Glutamatergic neuron (in vitro differentiated cells): ENCODE measurements around the gene TOMM40L. TPM values are rescaled to one million over a fixed set of nuclear protein-coding genes. Genes with fewer than 3 reads are reported as not detected.

Experiments
- DNase-seq: peaks from one replicate; pipeline ENCODE4 v3.0.0; 2022
- H3K27ac Mint-ChIP-seq: one replicate; pipeline ENCODE4 v1.8.0; 2020; ENCODE audit warnings: mild to moderate bottlenecking, mixed read lengths, inconsistent platforms; ENCODE audit not compliant: unreplicated experiment
- H3K27me3 Mint-ChIP-seq: one replicate; pipeline ENCODE4 v1.8.0; 2020; ENCODE audit warnings: mild to moderate bottlenecking, moderate library complexity, mixed read lengths, inconsistent platforms; ENCODE audit not compliant: unreplicated experiment
- H3K36me3 Mint-ChIP-seq: one replicate; pipeline ENCODE4 v1.8.0; 2020; ENCODE audit warnings: mild to moderate bottlenecking, mixed read lengths, inconsistent platforms; ENCODE audit not compliant: unreplicated experiment
- H3K4me1 Mint-ChIP-seq: one replicate; pipeline ENCODE4 v1.8.0; 2020; ENCODE audit warnings: mild to moderate bottlenecking, low read depth, mixed read lengths, inconsistent platforms; ENCODE audit not compliant: unreplicated experiment
- H3K4me3 Mint-ChIP-seq: one replicate; pipeline ENCODE4 v1.8.0; 2020; ENCODE audit warnings: mild to moderate bottlenecking, mixed read lengths, inconsistent platforms; ENCODE audit not compliant: unreplicated experiment
- H3K9me3 Mint-ChIP-seq: one replicate; pipeline ENCODE4 v1.8.0; 2020; ENCODE audit warnings: mild to moderate bottlenecking, moderate library complexity, mixed read lengths, inconsistent platforms; ENCODE audit not compliant: unreplicated experiment
- total RNA-seq: library from RNA; stranded (reverse); fragmentation: NEBNext Ultra II Directional; extraction: Animal tissue kit (Norgen Biotek cat#: 25700); gene quantifications from one replicate; pipeline ENCODE4 v1.2.1, GENCODE V29; 2021; ENCODE audit not compliant: unreplicated experiment
- TF ChIP-seq, protein P1 (sequence below): fragments of 200-600 bp; sonication (generic); IDR thresholded peaks from one replicate; pipeline ENCODE4 v1.5.0; 2021; ENCODE audit not compliant: partially characterized antibody, unreplicated experiment

TOMM40L gene
- total RNA-seq, 1 donor from 2014 or later = 20.7 TPM

DNA sequence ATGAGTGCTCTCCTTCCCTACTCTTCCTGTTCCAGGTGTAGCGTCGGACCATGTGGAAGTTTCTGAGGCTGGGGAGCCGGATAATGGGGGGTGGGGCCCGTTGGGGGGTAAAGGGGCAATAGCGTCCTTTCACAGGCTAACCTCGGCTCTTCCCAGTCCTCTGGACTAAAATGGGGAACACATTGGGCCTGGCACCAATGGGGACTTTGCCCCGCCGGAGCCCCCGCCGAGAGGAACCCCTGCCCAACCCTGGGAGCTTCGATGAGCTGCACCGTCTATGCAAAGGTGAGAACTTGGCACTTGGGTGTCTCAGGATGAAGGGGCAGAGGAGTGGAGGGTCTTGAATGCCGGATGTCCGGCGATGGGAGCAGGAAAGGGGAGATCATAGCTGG is 456 bp downstream of the TOMM40L start:
- TF ChIP-seq, protein P1, sequence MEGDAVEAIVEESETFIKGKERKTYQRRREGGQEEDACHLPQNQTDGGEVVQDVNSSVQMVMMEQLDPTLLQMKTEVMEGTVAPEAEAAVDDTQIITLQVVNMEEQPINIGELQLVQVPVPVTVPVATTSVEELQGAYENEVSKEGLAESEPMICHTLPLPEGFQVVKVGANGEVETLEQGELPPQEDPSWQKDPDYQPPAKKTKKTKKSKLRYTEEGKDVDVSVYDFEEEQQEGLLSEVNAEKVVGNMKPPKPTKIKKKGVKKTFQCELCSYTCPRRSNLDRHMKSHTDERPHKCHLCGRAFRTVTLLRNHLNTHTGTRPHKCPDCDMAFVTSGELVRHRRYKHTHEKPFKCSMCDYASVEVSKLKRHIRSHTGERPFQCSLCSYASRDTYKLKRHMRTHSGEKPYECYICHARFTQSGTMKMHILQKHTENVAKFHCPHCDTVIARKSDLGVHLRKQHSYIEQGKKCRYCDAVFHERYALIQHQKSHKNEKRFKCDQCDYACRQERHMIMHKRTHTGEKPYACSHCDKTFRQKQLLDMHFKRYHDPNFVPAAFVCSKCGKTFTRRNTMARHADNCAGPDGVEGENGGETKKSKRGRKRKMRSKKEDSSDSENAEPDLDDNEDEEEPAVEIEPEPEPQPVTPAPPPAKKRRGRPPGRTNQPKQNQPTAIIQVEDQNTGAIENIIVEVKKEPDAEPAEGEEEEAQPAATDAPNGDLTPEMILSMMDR = no peak
- Mint-ChIP-seq H3K4me3 (peak overlapping the region; percentile 98), H3K27ac (peak overlapping the region; percentile 98), H3K36me3 (no peaks in the 10 kb centered on the region), H3K27me3 (peaks cover 2% of the 10 kb centered on the region), H3K4me1 (peaks cover 7% of the 10 kb centered on the region), H3K9me3 (no peaks in the 10 kb centered on the region)
- DNase-seq = no peak

DNA sequence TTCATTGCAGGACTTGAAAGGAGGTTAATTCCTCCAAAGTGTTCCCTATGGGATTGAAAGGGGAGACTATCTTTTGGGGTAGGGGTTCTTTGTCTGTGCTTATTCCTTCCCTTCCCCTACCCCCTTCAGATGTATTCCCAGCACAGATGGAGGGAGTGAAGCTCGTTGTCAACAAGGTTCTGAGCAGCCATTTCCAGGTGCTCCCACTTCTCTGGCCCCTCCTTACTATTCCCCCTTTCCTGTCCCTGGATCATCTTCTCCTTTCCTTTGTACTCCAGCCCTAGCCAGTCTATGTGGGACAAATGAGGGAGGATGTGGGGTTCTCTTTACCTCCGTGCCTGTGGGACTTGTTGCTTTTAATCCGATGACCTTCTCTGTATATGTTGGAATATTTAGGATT is 899 bp downstream of the TOMM40L start:
- Mint-ChIP-seq H3K9me3 (no peaks in the 10 kb centered on the region), H3K36me3 (no peaks in the 10 kb centered on the region), H3K27me3 (peaks cover 2% of the 10 kb centered on the region), H3K4me3 (peak overlapping the region; percentile 98), H3K27ac (peak overlapping the region; percentile 98), H3K4me1 (peaks cover 7% of the 10 kb centered on the region)
- TF ChIP-seq, protein P1 = no peak
- DNase-seq = no peak

DNA sequence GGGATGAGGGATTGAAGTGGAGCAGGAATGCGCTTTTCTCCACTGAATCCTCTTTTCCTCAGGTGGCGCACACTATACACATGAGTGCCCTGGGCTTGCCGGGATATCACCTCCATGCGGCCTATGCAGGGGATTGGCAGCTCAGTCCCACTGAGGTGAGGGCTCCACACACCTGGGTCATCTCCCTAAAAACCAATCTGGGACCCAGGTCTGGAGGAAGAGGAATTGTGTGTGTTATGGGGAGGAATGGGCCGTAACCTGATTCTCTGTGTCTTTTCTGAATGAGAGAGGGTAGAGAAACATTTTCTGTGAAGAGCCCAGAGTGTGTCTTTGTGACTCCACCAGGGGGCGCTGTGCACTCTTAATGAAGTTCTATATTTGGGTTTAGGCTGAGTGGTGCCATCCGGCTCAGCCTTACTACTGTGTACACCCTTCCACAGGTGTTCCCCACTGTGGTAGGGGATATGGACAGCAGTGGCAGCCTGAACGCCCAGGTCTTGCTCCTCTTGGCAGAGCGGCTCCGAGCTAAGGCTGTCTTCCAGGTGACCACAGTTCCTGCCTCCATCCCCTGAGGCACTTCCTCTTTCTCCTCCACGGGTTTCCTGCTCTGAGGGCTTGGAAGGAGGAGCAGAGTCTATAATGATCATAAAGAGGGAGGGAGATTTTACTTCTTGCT is 1.5 kb downstream of the TOMM40L start:
- no peaks in the 10 kb centered on the region for H3K36me3 Mint-ChIP-seq
- H3K4me1 Mint-ChIP-seq = peaks cover 7% of the 10 kb centered on the region
- peaks cover 2% of the 10 kb centered on the region for H3K27me3 Mint-ChIP-seq
- H3K27ac Mint-ChIP-seq = peak overlapping the region; percentile 98
- no peaks in the 10 kb centered on the region for H3K9me3 Mint-ChIP-seq
- TF ChIP-seq, protein P1 = peak; percentile 97
- peak; percentile 88 for DNase-seq
- H3K4me3 Mint-ChIP-seq = peak overlapping the region; percentile 98

DNA sequence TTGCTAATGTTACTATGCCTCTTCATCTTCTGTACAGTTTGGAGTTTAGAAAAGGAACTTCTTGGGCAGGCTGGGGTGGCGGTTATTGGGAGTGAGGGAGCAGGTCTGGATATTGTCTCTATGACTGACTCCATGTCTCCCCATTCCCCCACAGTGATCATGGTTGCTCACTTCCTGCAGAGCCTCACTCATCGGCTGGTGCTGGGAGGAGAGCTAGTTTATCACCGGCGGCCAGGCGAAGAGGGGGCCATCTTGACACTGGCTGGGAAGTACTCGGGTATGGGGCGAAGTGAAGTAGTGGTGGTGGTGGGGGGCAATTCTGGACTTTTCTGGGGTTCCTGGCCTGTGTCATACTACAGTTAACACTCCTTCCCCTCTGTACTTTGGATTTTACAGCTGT is 2.2 kb downstream of the TOMM40L start:
- no peak overlapping the region for H3K4me3 Mint-ChIP-seq
- H3K36me3 Mint-ChIP-seq = no peaks in the 10 kb centered on the region
- H3K27me3 Mint-ChIP-seq = peaks cover 2% of the 10 kb centered on the region
- no peak for DNase-seq
- TF ChIP-seq, protein P1 = no peak
- H3K27ac Mint-ChIP-seq = no peak overlapping the region
- H3K4me1 Mint-ChIP-seq = peaks cover 7% of the 10 kb centered on the region
- no peaks in the 10 kb centered on the region for H3K9me3 Mint-ChIP-seq

DNA sequence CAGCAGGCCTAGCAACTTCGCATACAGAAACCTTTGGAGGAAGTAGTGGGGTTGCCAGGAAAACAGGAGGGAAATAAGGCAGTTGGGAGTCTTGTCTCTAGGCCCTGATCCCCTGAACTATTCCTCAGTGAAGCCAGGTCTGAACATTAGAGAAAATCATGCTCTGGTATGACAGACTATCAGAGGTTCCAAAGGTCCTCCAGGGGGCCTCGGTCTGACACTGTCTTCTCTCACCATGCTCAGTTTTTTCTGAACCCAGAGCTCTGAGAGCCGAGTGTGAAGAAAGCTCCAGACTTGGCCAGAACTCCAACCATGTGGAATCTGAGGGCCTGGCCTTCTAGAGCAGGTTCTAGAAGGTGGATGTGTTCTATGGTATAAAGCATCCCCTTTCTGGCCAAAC is 4.0 kb downstream of the TOMM40L start:
- Mint-ChIP-seq H3K4me3 (no peak overlapping the region), H3K9me3 (no peaks in the 10 kb centered on the region), H3K36me3 (no peaks in the 10 kb centered on the region), H3K27ac (no peak overlapping the region), H3K27me3 (peaks cover 2% of the 10 kb centered on the region), H3K4me1 (peaks cover 7% of the 10 kb centered on the region)
- TF ChIP-seq, protein P1 = no peak
- DNase-seq = no peak
